Motor neuron (in vitro differentiated cells): ENCODE results near the gene SMAD9. TPM values are rescaled to one million over a fixed set of nuclear protein-coding genes. Genes with fewer than 3 reads are reported as not detected.

Experiments used
- ATAC-seq, 8 experiments: fragments of 200-7000 bp; cut with Tn5 transposase; replicated peaks in 6 of 8; 2 replicates each; pipeline ENCODE4 v1.8.0; 2021; ENCODE audit warnings: mild to moderate bottlenecking in 8 of 8, moderate library complexity in 8 of 8
- H3K27ac ChIP-seq, 2 donors: fragments of 250-450 bp; sonication (Bioruptor Pico); 2 replicates each; pipeline ENCODE4 v1.9.0; 2021; ENCODE audit warnings: antibody characterized with exemption in 2 of 2, mild to moderate bottlenecking in 2 of 2, moderate library complexity in 1 of 2
- H3K4me1 ChIP-seq, 2 donors: fragments of 250-450 bp; sonication (Bioruptor Pico); replicated peaks in 1 of 2; 2 replicates each; pipeline ENCODE4 v1.6.1; 2021; ENCODE audit warnings: antibody characterized with exemption in 2 of 2, mild to moderate bottlenecking in 2 of 2, moderate library complexity in 1 of 2
- H3K4me3 ChIP-seq, 5 donors: fragments of 250-450 bp; sonication (Bioruptor Pico); 2 replicates each; pipeline ENCODE4 v1.9.0; 2021; ENCODE audit warnings: antibody characterized with exemption in 5 of 5, mild to moderate bottlenecking in 5 of 5, moderate library complexity in 4 of 5
- WGBS, 10 experiments: fragments of 450-650 bp; shearing (Covaris generic); methylation state at CpG; one replicate each; pipeline ENCODE4 v1.0.0; 2022; 5-methylcytosine and 5-hydroxymethylcytosine counted together
- in situ Hi-C, 9 experiments: fragments of 400-800 bp; cut with MboI; loops; one replicate each; pipeline ENCODE4 v1.15.0; 2021; ENCODE audit warnings: low sequenced_read_pairs in 9 of 9, low pct_unique_long_range_greater_than_20kb in 2 of 9; ENCODE audit not compliant: unreplicated experiment in 9 of 9
- total RNA-seq, 8 experiments: library from RNA; unstranded; fragments of 300-600 nt; gene quantifications; 2 replicates each; pipeline versions ENCODE4 v1.2.3 to v1.2.4, GENCODE V29; 2022

Gene SMAD9
- total RNA-seq, 8 experiments from 2014 or later = 1.4 to 23.5 (median 5.0) TPM

GRCh38 chr13:36819739-36820090 lies 100.3 kb downstream of the SMAD9 start:
- H3K4me1 ChIP-seq = peaks cover 4 to 19% of the 10 kb centered on the region in 2 donors
- WGBS, 10 experiments = 0 to 4% (median 0%) methylated on average over 4 to 15 of the region's 20 CpGs; no CpG with 5 or more reads in 6 of the 10 experiments
- peak overlapping the region; percentile 71 to 81 for H3K27ac ChIP-seq
- in situ Hi-C loops = no loop called here
- H3K4me3 ChIP-seq = peak overlapping the region; percentile 67 to 94 (median 68)
- ATAC-seq = peak in 4 of 8 experiments; percentile 0 to 26 (median 11)

- Histone ChIP-seq H3K4me3 (peak within 1 kb of the TSS; percentile 67 to 94 (median 68)), H3K27ac (peak within 1 kb of the TSS; percentile 71 to 81), H3K4me1 (peaks cover 4 to 19% of the 10 kb centered on the region in 2 donors)
- WGBS, 10 experiments = 0 to 6% (median 0%) methylated on average over 2 to 14 of the region's 78 CpGs; no CpG with 5 or more reads in 5 of the 10 experiments
- in situ Hi-C loops = no loop called here
- ATAC-seq = peak; percentile 92 to 96 (median 95)
These were observed 101.0 kb downstream of the SMAD9 start, which contains the start of gene RFXAP for GRCh38 chr13:36818804-36819738. Gene RFXAP, plus strand, starts transcription at chr13:36819222. Its CDS starts 136 bp downstream, at chr13:36819358.

GRCh38 chr13:36817996-36818803 lies 101.8 kb downstream of the SMAD9 start:
- H3K4me1 ChIP-seq = peaks cover 4 to 17% of the 10 kb centered on the region in 2 donors
- WGBS, 10 experiments = 0 to 100% (median 43%) methylated on average over 1 to 12 of the region's 12 CpGs; no CpG with 5 or more reads in 1 of the 10 experiments
- in situ Hi-C loops = no loop called here
- H3K4me3 ChIP-seq = peak overlapping the region; percentile 67 to 94 (median 68)
- peak in 2 of 8 experiments; percentile 5 to 11 for ATAC-seq
- H3K27ac ChIP-seq = no peak overlapping the region

- 0 to 100% (median 71%) methylated on average over 1 to 2 of the region's 2 CpGs; no CpG with 5 or more reads in 3 of the 10 experiments for WGBS, 10 experiments
- in situ Hi-C loops = no loop called here
- H3K4me1 ChIP-seq = no peaks in the 10 kb centered on the region
- ATAC-seq = no peak
- H3K4me3 ChIP-seq = no peak overlapping the region
- H3K27ac ChIP-seq = no peak overlapping the region
These were observed 105.0 kb downstream of the SMAD9 start for GRCh38 chr13:36815062-36815461.

- ATAC-seq = no peak
- Histone ChIP-seq H3K4me3 (no peak overlapping the region), H3K4me1 (no peaks in the 10 kb centered on the region), H3K27ac (no peak overlapping the region)
- in situ Hi-C loops = no loop called here
- 56 to 100% (median 81%) methylated on average over 1 to 9 of the region's 9 CpGs for WGBS, 10 experiments
These were observed 105.6 kb downstream of the SMAD9 start for GRCh38 chr13:36814465-36814864.

- no peak for ATAC-seq
- Histone ChIP-seq H3K4me1 (no peaks in the 10 kb centered on the region), H3K4me3 (no peak overlapping the region), H3K27ac (no peak overlapping the region)
- WGBS, 10 experiments = 11 to 100% (median 59%) methylated on average over 1 of the region's 1 CpG; no CpG with 5 or more reads in 4 of the 10 experiments
- in situ Hi-C loops = no loop called here
These were observed 106.8 kb downstream of the SMAD9 start for GRCh38 chr13:36813225-36813624.

GRCh38 chr13:36807616-36808015 lies 112.4 kb downstream of the SMAD9 start:
- in situ Hi-C loops = no loop called here
- 65 to 100% (median 100%) methylated on average over 1 to 2 of the region's 2 CpGs; no CpG with 5 or more reads in 5 of the 10 experiments for WGBS, 10 experiments
- H3K4me3 ChIP-seq = no peak overlapping the region
- no peak for ATAC-seq
- H3K4me1 ChIP-seq = no peaks in the 10 kb centered on the region
- H3K27ac ChIP-seq = no peak overlapping the region

- ATAC-seq = no peak
- Histone ChIP-seq H3K27ac (no peak overlapping the region), H3K4me1 (no peaks in the 10 kb centered on the region), H3K4me3 (no peak overlapping the region)
- in situ Hi-C loops = no loop called here
- WGBS, 10 experiments = 46 to 100% (median 91%) methylated on average over 1 to 2 of the region's 2 CpGs; no CpG with 5 or more reads in 3 of the 10 experiments
These were observed 113.9 kb downstream of the SMAD9 start for GRCh38 chr13:36806102-36806501.

GRCh38 chr13:36804588-36804987 lies 115.5 kb downstream of the SMAD9 start:
- no peaks in the 10 kb centered on the region for H3K4me1 ChIP-seq
- ATAC-seq = no peak
- H3K27ac ChIP-seq = no peak overlapping the region
- in situ Hi-C loops = no loop called here
- no peak overlapping the region for H3K4me3 ChIP-seq
- 10 to 100% (median 83%) methylated on average over 1 to 6 of the region's 6 CpGs; no CpG with 5 or more reads in 2 of the 10 experiments for WGBS, 10 experiments

- ATAC-seq = peak in 1 of 8 experiments; percentile 23
- Histone ChIP-seq H3K4me3 (no peak overlapping the region), H3K27ac (no peak overlapping the region), H3K4me1 (no peaks in the 10 kb centered on the region)
- in situ Hi-C loops = no loop called here
- WGBS, 10 experiments = 41 to 100% (median 54%) methylated on average over 1 to 3 of the region's 3 CpGs
These were observed 119.0 kb downstream of the SMAD9 start for GRCh38 chr13:36801035-36801434.

GRCh38 chr13:36796052-36796451 lies 124.0 kb downstream of the SMAD9 start:
- H3K4me1 ChIP-seq = no peaks in the 10 kb centered on the region
- in situ Hi-C loops = no loop called here
- 0 to 100% (median 69%) methylated on average over 1 to 3 of the region's 3 CpGs; no CpG with 5 or more reads in 2 of the 10 experiments for WGBS, 10 experiments
- no peak for ATAC-seq
- no peak overlapping the region for H3K4me3 ChIP-seq
- no peak overlapping the region for H3K27ac ChIP-seq

- no peaks in the 10 kb centered on the region for H3K4me1 ChIP-seq
- ATAC-seq = no peak
- H3K4me3 ChIP-seq = no peak overlapping the region
- in situ Hi-C loops = no loop called here
- 40 to 100% (median 85%) methylated on average over 1 to 4 of the region's 6 CpGs; no CpG with 5 or more reads in 5 of the 10 experiments for WGBS, 10 experiments
- no peak overlapping the region for H3K27ac ChIP-seq
These were observed 124.6 kb downstream of the SMAD9 start for GRCh38 chr13:36795463-36795862.
